PC-9 (cell line): Measurements from ENCODE around the gene TMEM208. TPM values are rescaled to one million over a fixed set of nuclear protein-coding genes. Genes with fewer than 3 reads are reported as not detected.

Experiments used
- BruUV-seq: library from RNA; stranded (reverse); fragments of 400-500 nt; replicated peaks from 2 replicates; lab custom pipeline; 2021; lab: Mats Ljungman, UMichigan
- CTCF ChIA-PET: fragments of 300-600 bp; sonication (Branson Sonifier 250); formaldehyde crosslinking; loops from one replicate; lab custom pipeline; 2022; ENCODE audit warnings: antibody characterized with exemption; lab: Charles Lee
- POLR2A ChIA-PET: fragments of 300-600 bp; sonication (Branson Sonifier 250); formaldehyde crosslinking; loops from one replicate; lab custom pipeline; 2022; ENCODE audit warnings: antibody characterized with exemption; ENCODE audit not compliant: unreplicated experiment; lab: Charles Lee
- DNase-seq, 2 experiments: peaks; one replicate each; pipeline versions ENCODE4 v3.0.0 to v3.0.0-alpha.2; 2015 to 2022; ENCODE audit warnings: mixed read lengths in 1 of 2
- H2AFZ ChIP-seq: fragments of 200-600 bp; sonication (generic); 2 replicates; pipeline ENCODE4 v1.8.1; 2017; ENCODE audit warnings: antibody characterized with exemption
- H3F3A ChIP-seq: fragments of 200-600 bp; sonication (generic); 2 replicates; pipeline ENCODE4 v1.8.1; 2017; ENCODE audit warnings: antibody characterized with exemption, mild to moderate bottlenecking, low read depth; ENCODE audit not compliant: insufficient read depth
- H3K27ac ChIP-seq: fragments of 200-600 bp; sonication (generic); 2 replicates; pipeline ENCODE4 v1.6.1; 2016; ENCODE audit warnings: mixed run types
- H3K27me3 ChIP-seq: fragments of 200-600 bp; sonication (generic); 2 replicates; pipeline ENCODE4 v1.6.1; 2016; ENCODE audit warnings: low read depth, mixed run types; ENCODE audit not compliant: insufficient read depth
- H3K36me3 ChIP-seq: fragments of 200-600 bp; sonication (generic); 2 replicates; pipeline ENCODE4 v1.6.1; 2016; ENCODE audit warnings: low read depth, mixed run types
- H3K4me1 ChIP-seq: fragments of 200-600 bp; sonication (generic); replicated peaks from 2 replicates; pipeline ENCODE4 v1.6.1; 2016; ENCODE audit warnings: mixed run types; ENCODE audit not compliant: insufficient read depth
- H3K4me2 ChIP-seq: fragments of 200-600 bp; sonication (generic); 2 replicates; pipeline ENCODE4 v1.6.1; 2017; ENCODE audit warnings: mixed run types
- H3K4me3 ChIP-seq: fragments of 200-600 bp; sonication (generic); 2 replicates; pipeline ENCODE4 v1.6.1; 2016; ENCODE audit warnings: mixed run types
- H3K79me2 ChIP-seq: fragments of 200-600 bp; sonication (generic); 2 replicates; pipeline ENCODE4 v1.6.1; 2017; ENCODE audit warnings: low read depth, mixed run types
- H3K9me2 ChIP-seq: fragments of 200-600 bp; sonication (generic); 2 replicates; pipeline ENCODE4 v1.8.1; 2017; ENCODE audit warnings: mild to moderate bottlenecking; ENCODE audit not compliant: insufficient read depth
- H3K9me3 ChIP-seq: fragments of 200-600 bp; sonication (generic); 2 replicates; pipeline ENCODE4 v1.8.1; 2016; ENCODE audit warnings: low read depth; ENCODE audit not compliant: insufficient read depth
- H4K20me1 ChIP-seq: fragments of 200-600 bp; sonication (generic); 2 replicates; pipeline ENCODE4 v1.8.1; 2017; ENCODE audit not compliant: insufficient read depth
- EZH2 ChIP-seq: fragments of 200-600 bp; sonication (generic); IDR thresholded peaks from 2 replicates; pipeline ENCODE4 v1.8.0; 2017; ENCODE audit warnings: antibody characterized with exemption, low read depth
- intact Hi-C: fragments of 100-400 bp; cut with micrococcal nuclease; formaldehyde crosslinking; loops from one replicate; pipeline ENCODE4 v1.10.0; 2022; ENCODE audit not compliant: unreplicated experiment
- total RNA-seq: library from RNA; stranded (reverse); gene quantifications from 2 replicates; pipeline ENCODE4 v1.2.3, GENCODE V29; 2021
- TF ChIP-seq, protein P1 (sequence below): fragments of 200-600 bp; sonication (generic); conservative IDR thresholded peaks from 2 replicates; pipeline ENCODE4 v1.6.1; 2017; ENCODE audit warnings: mixed run types, antibody characterized with exemption, mild to moderate bottlenecking, moderate library complexity

The TMEM208 gene
- total RNA-seq, 1 experiment from 2014 or later, result 39.5 TPM

GRCh38 chr16:67259705-67260104 is 32.8 kb downstream of the TMEM208 start:
- Histone ChIP-seq H3K79me2 (no peaks in the 10 kb centered on the region), H2AFZ (no peak overlapping the region), H3K27me3 (no peaks in the 10 kb centered on the region), H3K4me3 (no peak overlapping the region), H3F3A (no peaks in the 10 kb centered on the region), H3K9me3 (no peaks in the 10 kb centered on the region), H3K27ac (no peak overlapping the region), H3K9me2 (no peaks in the 10 kb centered on the region), H4K20me1 (no peaks in the 10 kb centered on the region), H3K4me1 (no peaks in the 10 kb centered on the region), H3K4me2 (no peak overlapping the region), H3K36me3 (no peaks in the 10 kb centered on the region)
- intact Hi-C loops, result loop anchor here (1.0 to 5.0 kb wide), 4 partner anchors 19 to 205 kb away; no protein-coding TSS in a partner anchor
- DNase-seq, result no peak
- ChIA-PET CTCF (interaction anchor here (0.6 to 1.3 kb wide), 6 partner anchors 134 to 302 kb away, joined by 3 to 7 read pairs (median 4); partner anchors contain the start of gene TPPP3), POLR2A (no interaction called here)
- no TSS peak for BruUV-seq
- TF ChIP-seq, protein P1, sequence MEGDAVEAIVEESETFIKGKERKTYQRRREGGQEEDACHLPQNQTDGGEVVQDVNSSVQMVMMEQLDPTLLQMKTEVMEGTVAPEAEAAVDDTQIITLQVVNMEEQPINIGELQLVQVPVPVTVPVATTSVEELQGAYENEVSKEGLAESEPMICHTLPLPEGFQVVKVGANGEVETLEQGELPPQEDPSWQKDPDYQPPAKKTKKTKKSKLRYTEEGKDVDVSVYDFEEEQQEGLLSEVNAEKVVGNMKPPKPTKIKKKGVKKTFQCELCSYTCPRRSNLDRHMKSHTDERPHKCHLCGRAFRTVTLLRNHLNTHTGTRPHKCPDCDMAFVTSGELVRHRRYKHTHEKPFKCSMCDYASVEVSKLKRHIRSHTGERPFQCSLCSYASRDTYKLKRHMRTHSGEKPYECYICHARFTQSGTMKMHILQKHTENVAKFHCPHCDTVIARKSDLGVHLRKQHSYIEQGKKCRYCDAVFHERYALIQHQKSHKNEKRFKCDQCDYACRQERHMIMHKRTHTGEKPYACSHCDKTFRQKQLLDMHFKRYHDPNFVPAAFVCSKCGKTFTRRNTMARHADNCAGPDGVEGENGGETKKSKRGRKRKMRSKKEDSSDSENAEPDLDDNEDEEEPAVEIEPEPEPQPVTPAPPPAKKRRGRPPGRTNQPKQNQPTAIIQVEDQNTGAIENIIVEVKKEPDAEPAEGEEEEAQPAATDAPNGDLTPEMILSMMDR, result no peak
- no peak for TF ChIP-seq EZH2

DNA sequence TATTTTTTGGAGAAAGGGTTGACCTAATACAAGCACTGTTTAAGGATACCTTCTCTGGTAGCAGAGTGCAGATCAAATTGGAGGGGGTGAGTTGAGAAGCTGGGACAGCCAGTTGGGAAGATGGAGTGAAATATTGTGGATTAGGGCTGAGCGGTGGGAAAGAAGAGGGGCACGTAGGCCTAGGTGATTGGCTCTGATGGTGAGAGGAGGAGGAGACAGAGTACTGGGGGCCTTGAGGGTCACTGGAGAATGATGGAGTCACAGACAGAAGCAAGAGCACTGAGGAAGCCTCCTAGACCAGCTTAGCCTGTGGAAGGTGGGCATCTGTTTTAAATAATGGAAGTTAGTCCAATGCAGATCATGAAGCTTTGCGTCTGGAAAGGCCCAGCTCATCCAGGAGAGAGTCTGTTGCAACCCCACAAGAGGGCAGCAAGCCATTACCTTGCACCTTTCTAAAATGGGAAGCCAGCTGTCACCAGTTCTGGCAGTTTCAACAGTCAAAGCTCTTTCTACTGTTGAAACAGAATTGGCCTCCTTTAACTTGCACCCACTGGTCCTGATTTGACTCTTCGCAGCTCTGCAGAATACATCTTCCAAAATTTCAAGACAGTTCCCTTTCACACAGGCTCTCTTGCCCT is 33.6 kb downstream of the TMEM208 start:
- no peaks in the 10 kb centered on the region for H3K9me2 ChIP-seq
- H2AFZ ChIP-seq, result no peak overlapping the region
- intact Hi-C loops, result loop anchor here (1.0 to 5.0 kb wide), 4 partner anchors 18 to 204 kb away; no protein-coding TSS in a partner anchor

GRCh38 chr16:67263201-67263600 is 36.3 kb downstream of the TMEM208 start:
- H3K27ac ChIP-seq, result no peak overlapping the region
- TF ChIP-seq, protein P1, result no peak
- TF ChIP-seq EZH2, result no peak
- BruUV-seq, result no TSS peak
- ChIA-PET CTCF (no interaction called here), POLR2A (no interaction called here)
- H3K79me2 ChIP-seq, result no peaks in the 10 kb centered on the region
- H4K20me1 ChIP-seq, result no peaks in the 10 kb centered on the region
- no peaks in the 10 kb centered on the region for H3K9me2 ChIP-seq
- H3K4me2 ChIP-seq, result no peak overlapping the region
- H2AFZ ChIP-seq, result no peak overlapping the region
- H3K36me3 ChIP-seq, result no peaks in the 10 kb centered on the region
- H3K4me3 ChIP-seq, result no peak overlapping the region
- no peaks in the 10 kb centered on the region for H3K27me3 ChIP-seq
- H3K4me1 ChIP-seq, result peaks cover 8% of the 10 kb centered on the region
- peaks cover 11% of the 10 kb centered on the region for H3F3A ChIP-seq
- intact Hi-C loops, result loop anchor here (5.0 kb wide), 1 partner anchor 74 kb away; no protein-coding TSS in a partner anchor
- no peak for DNase-seq
- no peaks in the 10 kb centered on the region for H3K9me3 ChIP-seq

More for the DNA sequence above, 33.6 kb downstream of the TMEM208 start:
- Histone ChIP-seq H3K4me2 (no peak overlapping the region), H3F3A (no peaks in the 10 kb centered on the region), H3K4me1 (no peaks in the 10 kb centered on the region), H3K79me2 (no peaks in the 10 kb centered on the region), H4K20me1 (no peaks in the 10 kb centered on the region), H3K36me3 (no peaks in the 10 kb centered on the region), H3K27ac (no peak overlapping the region), H3K4me3 (no peak overlapping the region), H3K27me3 (no peaks in the 10 kb centered on the region), H3K9me3 (no peaks in the 10 kb centered on the region)
- ChIA-PET CTCF (interaction anchor here (0.6 to 1.4 kb wide), 16 partner anchors 18 to 574 kb away, joined by 3 to 16 read pairs (median 4); partner anchors contain the start of genes HSD11B2 and TPPP3), POLR2A (interaction anchor here (0.6 to 0.7 kb wide), 3 partner anchors 34 to 295 kb away, joined by 3 to 9 read pairs (median 7); partner anchors contain the start of gene TMEM208)
- TF ChIP-seq, protein P1, result peak; percentile 61
- no peak for TF ChIP-seq EZH2
- peak; percentile 48 to 53 for DNase-seq
- BruUV-seq, result no TSS peak
